GM18507 (cell line): ENCODE measurements around the gene ADO.

ENCODE experiments used
- DNase-seq: peaks from one replicate; pipeline ENCODE4 v3.0.0; 2011; ENCODE audit warnings: low read depth; ENCODE audit not compliant: insufficient read length; ENCODE audit errors: extremely low spot score
- FAIRE-seq: peaks from 2 replicates; lab custom pipeline; 2011; peaks lifted over from hg19 to GRCh38; lab: Jason Lieb, UNC

ADO gene

DNA sequence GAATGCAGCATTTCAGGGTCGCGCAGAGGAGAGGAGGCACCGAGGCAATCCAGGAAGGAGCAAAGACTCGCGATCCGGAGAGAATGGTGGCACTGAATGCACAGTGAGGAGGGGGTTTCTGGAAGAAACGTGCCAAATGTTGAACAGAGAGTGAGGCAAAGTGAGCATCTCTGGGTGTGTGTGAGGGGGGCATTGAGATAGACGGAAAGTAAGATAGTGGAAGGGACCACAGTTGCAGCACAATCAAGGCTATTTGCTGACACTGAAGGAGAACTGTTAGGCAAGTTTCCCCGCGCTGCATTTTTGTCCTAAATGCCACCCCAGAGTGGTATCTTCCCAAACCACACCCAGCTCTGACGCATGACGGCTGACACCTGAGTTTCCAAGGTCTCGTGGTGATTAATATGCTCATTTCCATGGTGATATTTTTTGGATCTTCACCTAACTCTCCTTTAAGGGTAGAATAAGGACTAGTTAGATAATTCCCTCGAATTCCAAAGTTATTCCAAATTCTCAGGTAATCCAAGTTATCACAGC lies 14.4 kb upstream of the ADO start:
- no peak for FAIRE-seq
- DNase-seq, result no peak

DNA sequence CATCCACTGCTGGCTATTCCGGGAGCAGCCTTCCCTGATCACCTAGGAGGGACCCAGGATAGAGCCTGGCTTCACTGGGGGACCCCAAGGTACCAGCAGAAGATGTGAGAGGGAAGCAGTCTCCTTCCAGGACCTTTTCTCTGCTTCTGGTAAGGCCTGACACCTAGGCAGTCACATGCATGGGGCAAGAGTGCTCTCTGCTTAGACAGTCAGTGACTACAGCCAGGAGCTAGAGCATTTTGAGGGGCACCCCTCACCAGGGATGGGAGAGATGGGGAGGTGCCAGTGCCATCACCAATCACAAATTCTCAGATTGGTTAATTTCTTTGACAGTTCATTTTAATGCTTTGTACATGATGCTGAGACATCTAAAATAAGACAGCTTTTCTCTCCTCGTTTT lies 13.9 kb upstream of the ADO start:
- DNase-seq (no peak), FAIRE-seq (no peak)

DNA sequence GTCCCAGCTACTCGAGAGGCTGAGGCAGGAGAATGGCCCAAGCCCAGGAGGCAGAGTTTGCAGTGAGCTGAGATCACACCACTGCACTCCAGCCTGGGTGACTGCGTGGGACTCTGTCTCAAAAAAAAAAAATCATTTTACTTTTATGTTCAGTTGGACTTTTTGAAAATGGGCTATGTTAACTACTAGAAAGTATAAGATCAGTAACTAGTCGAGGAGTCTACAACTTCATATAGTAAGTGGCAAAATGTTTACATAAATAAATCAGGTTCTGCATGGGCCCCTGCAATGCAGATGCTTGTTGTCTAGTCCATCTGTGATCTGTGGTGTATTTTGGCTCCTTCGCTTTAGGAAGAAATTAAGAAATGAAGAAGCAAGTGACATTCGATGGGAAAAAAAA lies 12.3 kb upstream of the ADO start:
- DNase-seq, result no peak
- no peak for FAIRE-seq

DNA sequence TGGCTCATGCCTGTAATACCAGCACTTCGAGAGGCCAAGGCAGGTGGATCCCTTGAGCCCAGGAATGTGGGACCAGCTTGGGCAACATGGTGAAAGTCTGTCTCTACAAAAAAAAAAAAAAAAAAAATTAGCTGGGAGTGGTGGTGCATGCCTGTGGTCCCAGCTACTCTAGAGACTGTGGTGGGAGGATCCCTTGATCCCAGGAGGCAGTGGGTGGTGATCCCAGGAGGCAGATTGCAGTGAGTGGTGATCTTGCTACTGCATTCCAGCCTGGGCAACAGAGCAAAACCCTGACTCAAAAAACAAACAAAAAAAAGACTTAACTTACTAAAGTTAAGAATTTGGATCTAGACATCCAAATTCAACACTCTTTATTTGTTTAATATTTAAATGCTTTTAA lies 10.2 kb upstream of the ADO start:
- FAIRE-seq, result no peak
- DNase-seq, result no peak

DNA sequence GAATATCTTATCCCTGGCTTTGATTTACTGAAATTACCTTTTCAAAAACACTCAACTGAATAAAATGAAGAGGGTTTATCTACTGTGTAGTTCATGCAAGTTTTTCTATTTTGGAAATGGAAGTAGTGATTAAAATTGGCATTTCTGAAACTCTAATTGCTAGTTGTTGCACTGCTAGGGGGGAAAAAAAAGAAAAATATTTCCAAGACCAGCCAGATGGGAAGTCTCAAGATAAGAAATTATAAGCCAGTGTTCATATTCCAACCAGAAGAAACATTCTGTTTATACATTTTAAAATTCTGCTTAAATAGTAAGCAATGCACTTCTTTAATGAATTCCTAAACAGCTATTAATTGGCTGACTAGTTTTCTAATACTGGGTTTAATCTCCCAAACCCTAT lies 9.4 kb upstream of the ADO start:
- FAIRE-seq, result peak; percentile 29
- no peak for DNase-seq

DNA sequence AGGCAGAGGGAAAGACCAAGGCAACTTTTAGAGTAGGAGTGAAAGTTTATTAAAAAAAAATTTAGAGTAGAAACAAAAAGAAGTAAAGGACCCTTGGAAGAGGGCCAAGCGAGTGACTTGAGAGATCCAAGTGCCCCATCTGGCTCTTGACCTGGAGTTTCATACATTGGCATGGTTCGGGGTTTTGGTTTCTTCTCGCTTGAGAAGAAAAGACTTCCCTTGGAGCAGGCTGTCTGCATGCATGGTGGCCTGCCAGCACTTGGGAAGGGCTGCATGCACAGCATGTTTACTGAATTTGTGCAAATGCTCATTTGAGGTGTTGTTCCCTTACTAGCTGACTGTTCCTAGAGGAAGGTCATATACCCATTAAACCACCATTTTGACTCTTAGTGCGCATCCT lies 8.8 kb upstream of the ADO start:
- FAIRE-seq (no peak), DNase-seq (no peak)

DNA sequence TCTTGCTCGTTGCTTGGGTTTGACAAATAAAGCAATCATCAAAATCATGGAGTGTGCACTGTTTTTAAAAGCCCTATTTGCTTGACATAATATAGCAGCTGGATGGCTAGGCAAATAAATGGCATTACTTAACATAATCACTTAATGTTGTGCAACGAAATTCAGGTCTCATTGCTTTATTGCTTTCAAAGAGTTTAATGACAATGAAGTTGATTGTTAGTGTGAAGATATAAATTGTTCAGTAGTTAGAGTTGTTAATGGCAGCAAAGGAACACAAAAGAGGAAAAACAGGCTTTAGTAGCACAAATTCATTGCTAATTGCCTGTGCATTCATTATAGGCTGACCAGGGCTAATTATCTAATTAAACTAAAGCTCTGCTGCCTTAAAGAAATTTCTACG lies 7.6 kb upstream of the ADO start:
- DNase-seq, result no peak
- FAIRE-seq, result no peak

DNA sequence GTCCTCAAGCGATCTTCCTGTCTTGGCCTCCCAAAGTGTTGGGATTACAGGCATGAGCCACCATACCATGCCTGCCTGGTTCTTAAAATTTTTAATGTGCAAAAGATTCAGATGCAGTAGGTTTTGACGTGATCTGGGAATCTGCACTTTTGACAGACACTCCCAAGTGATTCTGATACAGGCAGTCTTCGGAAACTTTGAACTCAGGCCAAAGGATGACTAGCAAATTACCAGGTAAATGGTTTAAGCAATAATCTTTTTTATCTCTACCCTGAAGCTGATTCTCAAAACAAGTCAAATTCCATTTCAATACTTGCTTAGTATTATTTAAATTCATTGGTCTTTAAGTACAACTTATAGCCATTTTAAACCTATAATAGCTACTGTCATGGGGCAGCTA lies 2.6 kb upstream of the ADO start:
- DNase-seq (no peak), FAIRE-seq (no peak)

DNA sequence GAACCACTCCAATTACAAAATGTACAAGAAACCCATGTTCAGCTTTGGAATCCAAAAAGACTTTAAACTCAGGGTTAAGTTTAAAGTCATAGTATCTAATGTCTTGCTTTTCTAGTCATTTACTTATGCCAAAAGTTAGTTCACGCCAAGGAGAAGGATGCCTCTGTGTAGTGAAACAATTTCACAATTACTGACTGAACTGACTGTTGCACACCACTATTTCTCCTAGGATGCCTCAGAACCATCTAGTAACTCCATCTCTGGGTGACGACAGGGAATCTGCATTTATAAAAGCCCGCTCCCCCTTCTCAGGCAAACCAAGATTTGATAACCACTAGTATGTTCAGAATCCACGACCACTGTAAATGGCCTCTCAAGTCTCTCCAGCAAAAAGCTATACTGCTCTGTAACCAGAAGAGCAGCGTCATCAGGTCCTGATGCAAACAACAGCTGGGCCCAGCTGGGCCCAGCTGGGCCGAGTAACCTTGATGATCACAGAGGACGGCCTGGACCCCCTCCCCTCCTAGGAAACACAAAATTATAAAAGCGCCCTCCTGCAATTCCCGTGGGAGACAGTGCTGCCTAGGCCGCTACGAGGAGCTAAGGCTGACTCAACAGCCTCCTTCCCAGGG lies 680 bp upstream of the ADO start:
- DNase-seq, result no peak
- no peak for FAIRE-seq

DNA sequence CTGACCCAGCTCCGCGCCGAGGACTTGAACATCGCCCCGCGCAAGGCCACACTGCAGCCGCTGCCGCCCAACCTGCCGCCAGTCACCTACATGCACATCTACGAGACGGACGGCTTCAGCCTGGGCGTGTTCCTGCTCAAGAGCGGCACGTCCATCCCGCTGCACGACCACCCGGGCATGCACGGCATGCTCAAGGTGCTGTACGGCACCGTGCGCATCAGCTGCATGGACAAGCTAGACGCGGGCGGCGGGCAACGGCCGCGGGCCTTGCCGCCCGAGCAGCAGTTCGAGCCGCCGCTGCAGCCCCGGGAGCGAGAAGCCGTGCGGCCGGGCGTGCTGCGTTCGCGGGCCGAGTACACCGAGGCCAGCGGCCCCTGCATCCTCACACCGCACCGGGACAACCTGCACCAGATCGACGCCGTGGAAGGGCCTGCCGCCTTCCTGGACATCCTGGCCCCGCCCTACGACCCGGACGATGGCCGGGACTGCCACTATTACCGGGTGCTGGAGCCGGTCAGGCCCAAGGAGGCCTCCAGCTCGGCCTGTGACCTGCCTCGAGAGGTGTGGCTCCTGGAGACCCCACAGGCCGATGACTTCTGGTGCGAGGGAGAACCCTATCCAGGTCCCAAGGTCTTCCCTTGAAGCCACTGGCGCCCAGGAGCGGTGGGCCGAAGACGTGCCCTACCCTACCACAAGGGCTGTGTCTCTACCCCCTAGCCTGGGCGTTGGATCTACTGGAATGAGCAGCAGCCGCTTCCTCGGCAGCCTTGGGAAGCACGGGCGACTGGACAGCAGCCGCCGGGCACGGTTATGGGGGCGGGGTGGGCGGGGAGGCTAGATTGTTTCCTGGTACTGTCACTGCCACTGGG lies 945 bp downstream of the ADO start:
- FAIRE-seq, result peak; percentile 15
- DNase-seq, result no peak

DNA sequence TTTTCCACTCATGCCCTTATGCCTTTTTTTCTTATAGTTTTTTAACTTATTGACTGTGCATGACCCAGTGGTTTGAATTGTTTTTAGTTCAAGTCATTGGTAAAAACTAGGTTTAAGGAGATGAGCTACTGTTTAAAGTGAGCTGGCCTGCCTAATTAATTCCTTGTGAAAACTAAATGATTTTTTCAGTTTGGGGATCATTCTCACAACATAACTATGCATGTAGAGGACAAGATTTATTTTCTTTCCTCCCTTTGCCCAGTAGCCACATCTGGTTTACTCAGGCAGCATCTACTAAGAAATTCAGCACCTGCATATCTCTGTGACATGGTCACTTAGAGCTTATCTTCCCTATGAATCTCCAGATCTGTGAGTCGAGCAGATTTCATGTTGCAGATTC lies 1.7 kb downstream of the ADO start:
- FAIRE-seq (peak; percentile 45), DNase-seq (no peak)

DNA sequence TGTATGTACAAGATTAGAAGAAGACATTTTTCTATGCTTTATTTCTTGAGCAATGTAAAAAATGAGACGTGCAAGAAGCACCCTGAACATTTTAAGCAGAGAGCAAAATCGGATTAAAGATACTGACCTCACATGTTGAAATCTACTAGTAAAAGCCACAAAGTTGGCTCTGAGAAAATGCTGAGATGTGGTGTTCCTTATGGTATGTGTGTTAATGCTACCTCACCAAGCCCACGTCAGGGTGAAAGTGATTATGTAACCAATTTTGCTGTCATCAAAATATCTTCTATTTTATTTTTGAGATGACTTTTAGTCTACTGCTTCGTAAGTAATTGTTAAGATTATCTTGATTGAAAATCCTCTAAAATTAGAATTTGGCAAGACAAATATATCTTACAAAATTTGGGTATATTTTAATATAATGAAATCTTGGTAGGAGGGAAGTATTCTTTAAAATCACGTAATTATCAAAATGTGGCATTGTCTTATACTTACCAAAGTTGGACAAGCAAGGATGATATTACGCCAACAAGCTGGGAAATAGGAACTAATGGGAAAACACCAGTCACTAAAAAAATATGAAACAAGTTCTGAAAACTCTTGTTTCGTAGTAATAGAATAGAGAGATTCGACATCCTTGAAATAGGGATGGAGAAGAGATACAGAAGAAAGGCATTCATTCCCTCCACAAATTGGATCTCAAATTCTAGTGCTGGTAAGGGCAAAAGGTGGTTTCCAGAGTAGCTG lies 5.8 kb downstream of the ADO start:
- no peak for FAIRE-seq
- DNase-seq, result no peak

DNA sequence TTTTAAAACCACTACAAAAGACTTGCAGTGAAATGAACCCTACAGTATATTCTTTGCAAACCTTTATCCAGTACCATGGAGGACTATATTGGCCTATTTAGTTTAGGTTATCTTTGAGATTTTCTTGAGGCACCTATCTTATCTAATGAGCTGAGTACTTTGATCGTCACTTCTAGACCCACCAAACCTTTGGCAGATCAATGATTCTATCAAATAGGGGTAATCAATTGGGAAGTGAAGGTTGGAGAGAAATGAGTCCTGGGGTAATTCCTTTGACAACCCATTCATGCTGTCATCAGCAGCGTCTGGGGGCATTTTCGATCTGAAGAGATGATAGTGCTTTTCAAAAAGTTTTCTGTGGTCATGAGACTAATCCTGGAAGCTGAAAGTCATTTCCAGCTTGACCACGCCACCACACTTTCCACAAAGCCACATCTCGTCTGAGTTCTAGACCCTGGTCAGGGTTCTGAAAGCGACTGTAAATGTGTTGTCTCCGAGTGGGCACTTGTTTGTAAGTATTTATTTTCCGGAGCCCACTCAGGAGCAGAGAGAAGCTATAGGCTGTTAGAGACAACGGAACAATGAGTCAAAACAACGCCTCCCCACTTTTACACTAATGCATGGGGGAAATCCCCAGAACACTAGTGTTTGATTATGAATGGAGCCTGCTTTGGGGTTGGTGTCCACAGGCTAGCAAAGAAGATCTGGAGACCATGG lies 6.8 kb downstream of the ADO start:
- FAIRE-seq (peak; percentile 91), DNase-seq (peak; percentile 30)

DNA sequence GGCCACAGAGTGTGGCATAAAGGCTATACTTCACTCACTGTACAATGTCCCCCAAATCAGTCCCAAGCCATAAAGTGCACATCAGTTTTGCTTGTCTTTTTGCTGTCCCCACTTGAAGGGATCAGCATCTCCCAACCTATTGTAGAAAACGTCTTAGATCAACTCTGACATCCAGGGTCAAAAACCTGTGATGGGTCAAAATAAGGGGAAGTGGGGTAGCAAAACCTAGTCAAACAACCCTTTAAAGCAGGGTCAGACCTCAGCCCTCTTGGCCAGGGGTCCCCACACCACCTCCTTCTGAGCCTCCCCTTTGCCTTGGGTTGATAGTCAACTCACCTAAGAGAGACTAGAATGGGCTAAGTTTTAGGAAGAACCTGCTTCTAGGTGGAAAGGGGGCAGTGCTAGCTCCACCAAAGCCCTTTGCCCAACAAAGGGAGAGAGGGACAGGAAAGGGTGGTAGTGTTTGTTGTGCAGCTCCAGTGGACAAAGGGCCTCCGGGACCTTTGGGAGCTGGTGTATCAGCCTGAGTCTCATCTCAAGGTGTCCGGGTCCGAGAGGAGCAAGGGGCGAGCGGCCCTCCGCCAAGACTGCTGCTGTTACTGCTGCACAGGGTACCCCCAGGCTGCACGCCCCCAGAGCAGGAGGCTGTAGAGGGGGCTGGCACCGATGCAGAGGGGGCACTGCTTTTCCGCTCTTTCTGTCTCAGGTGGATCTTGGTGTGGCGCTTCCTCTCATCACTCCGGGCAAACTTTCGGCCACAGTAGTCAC lies 8.3 kb downstream of the ADO start:
- FAIRE-seq (no peak), DNase-seq (no peak)

DNA sequence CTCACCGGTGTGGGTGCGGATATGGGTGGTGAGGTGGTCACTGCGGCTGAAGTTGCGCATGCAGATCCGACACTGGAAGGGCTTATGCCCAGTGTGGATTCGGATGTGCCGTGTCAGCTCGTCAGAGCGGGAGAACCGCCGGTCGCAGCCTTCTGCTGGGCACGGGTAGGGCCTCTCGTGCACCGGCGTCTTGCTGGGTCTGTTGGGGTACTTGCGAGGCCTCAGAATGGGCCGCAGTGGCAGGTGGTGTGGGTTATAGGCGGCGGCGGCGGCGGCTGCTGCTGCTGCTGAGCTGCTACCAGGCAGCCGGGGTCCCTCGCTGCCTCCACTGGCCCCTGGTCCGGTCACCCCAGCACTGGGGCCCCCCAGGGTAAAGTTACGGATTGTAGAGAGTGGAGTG lies 8.9 kb downstream of the ADO start:
- DNase-seq (no peak), FAIRE-seq (no peak)

DNA sequence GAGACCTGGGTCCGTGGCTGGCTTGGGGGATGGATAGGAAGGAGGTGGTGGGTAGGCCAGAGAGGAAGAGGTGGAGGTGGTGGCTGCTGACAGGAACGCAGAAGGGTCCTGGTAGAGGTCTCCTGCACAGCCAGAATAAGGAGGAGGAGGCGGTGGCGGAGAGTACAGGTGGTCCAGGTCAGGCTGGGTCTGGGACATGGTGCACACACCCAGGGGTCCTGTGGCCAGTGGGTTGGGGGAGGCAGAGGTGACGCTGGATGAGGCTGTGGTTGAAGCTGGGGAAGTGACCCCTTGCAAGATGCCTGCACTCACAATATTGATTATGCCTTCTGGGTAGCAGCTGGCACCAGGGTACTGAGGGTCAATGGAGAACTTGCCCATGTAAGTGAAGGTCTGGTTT lies 9.5 kb downstream of the ADO start:
- DNase-seq (no peak), FAIRE-seq (no peak)

DNA sequence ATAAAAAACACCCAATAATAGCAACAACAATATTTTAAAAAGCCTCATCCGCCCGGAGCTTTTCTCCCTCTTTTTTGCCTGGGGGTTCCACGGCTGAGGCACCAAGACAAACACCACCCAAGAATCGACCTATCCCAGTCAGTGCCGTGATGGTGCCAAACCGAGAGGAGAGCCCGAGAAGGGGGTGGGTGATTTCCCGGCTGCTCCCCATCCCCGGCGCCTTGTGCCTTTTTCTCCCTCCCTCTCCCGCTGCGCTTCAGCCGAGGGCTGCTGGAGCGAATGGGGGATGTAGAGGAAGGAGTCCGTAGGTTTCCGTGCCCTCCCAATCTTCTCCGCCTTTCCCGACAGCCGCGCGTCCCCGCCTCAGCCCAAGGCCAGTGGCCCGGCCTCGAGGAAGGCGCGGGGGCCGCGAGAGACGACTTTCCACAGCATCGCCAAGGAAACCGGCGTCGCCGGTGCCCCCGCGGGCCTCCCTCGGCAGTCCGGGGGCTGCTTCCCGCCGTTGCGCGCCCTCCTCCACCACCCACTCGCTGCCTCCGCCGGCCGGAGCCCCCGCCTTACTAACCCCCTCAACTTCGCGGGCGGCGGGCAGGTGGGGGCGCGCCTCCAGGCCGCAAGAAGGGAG lies 10.3 kb downstream of the ADO start:
- no peak for DNase-seq
- no peak for FAIRE-seq

DNA sequence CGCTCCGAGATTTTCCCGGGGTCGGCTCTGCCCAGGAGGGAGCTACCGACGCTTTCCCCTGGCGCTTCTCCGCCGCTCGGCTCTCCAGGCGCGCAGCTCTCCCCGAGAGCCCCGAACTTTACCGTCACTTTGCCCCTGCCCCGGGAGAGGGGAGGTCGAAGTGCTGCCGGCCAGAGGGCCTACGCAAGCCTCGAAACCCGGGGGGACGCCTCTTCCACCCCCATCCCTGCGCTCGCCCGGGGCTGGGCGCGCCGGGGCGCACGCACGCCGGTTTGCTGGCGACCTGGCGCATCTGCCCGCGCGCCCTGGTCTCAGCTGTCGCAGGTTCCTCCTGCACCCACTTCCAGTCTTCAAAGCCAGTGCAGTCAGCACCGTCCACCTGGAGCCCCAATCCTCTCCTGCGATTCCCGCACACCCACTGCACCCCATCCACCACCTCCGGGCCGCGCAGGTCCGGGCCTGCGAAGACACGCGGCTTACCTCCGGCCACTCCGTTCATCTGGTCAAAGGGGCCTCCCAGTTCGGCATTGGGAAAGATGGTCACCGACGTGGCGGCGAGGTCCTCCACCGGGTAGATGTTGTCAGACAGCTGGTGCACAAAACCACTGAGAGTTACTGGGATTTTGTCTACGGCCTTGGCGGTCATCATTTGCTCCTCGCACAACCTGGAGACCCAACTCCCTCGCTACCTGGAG lies 11.0 kb downstream of the ADO start:
- DNase-seq (no peak), FAIRE-seq (no peak)
